Kidney capillary endothelial cell (primary cell): Measurements from ENCODE around the gene SLC12A6.
A peak's percentile ranks its signal among the peaks of the same experiment; 100 is the strongest.

Experiments used
- DNase-seq: peaks from one replicate; pipeline ENCODE4 v3.0.0-alpha.2; 2018; ENCODE audit warnings: low spot score

Gene SLC12A6

GRCh38 chr15:34330279-34330678 lies 7.3 kb downstream of the SLC12A6 start:
- no peak for DNase-seq

GRCh38 chr15:34329006-34329405 lies 8.6 kb downstream of the SLC12A6 start:
- no peak for DNase-seq

DNA sequence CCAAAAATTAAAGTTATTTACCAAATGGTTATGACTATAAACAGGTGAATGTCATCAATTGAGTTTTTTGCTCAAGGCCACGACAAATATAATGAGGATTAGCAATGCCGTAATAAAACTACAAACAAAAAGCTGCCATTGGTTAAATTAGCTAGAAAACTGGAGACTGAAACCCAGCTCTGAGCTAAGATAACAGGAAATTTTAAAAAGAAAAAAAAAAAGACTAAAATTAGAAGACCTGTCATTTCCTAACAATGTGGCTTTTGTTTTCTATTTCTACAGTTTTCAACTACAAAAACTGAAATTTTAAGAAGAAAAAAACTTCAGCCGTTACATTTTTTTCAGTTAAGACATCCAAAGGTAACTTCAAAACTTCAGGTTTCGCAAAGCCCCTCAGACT lies 9.7 kb downstream of the SLC12A6 start:
- no peak for DNase-seq

DNA sequence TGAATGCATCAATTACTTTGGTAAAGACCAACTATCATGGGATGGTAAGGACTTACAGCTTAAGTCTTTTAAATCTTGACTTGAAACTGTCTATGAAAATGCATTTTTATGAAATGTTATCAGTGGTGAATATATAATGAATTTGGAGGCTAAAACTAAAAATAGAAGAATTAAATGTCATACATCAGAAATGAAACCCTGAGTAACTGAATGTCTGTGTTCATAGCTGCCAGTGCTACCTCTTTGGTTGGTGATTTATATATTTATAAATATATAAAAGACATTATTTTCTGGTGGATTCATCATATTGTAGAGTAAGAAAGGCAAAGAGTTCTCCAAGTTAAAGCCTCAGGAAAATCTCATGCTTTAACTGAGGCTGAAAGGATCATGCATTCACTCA lies 12.2 kb downstream of the SLC12A6 start:
- no peak for DNase-seq

GRCh38 chr15:34324933-34325332 lies 12.6 kb downstream of the SLC12A6 start:
- DNase-seq, result no peak

DNA sequence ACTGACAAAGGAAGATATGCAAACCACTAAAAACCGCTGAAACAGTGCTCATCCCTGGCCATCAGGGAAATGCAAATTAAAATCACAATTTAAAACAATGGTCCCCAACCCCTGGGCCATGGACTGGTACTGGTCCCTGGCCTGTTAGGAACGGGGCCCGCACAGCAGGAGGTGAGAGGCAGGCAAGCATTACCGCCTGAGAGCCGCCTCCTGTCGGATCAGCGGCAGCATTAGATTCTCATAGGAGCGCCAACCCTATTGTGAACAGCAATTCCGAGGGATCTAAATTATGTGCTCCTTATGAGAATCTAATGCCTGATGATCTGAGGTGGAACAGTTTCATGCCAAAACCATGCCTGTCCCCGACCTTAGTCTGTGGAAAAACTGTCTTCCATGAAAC lies 14.4 kb downstream of the SLC12A6 start:
- DNase-seq, result no peak

DNA sequence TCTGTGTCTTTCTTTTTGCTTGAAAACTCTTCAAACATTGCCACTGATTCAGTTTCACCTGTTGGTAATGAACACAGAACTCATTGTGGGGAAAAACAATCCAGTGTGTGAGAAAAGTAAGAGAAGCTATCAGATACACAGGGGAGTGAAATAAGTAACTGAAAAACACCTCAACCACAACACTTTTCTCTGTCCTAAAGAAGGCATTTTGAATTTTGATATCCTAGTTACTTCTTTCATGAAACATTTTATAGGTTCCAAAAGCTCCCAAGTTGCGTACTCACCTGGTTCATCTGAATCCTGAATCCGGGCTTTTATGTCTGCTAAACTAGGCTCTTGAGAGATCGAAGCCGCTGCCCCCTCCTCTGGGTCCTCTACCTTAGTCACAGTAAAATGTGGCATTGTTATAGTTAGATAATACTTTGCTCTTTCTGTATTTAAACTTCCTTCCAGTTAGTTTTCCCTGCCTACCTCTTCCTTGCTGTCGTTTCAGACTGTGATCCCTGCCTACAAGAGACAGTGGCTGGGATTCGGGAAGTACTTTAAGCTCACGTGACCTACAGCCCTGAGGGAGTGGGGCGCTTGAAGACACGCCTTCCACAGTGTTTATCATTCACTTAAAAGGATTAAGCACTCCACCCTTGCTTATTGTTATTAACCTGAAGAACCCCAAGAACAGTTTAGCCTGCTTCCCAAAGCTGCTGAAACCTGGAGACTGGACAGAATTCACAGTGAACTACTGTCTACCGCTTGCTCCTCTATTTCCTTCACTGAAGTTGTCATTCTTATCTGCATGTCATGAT lies 19.1 kb downstream of the SLC12A6 start:
- no peak for DNase-seq

- DNase-seq, result no peak
Measured at GRCh38 chr15:34314491-34315490, 22.8 kb downstream of the SLC12A6 start.

DNA sequence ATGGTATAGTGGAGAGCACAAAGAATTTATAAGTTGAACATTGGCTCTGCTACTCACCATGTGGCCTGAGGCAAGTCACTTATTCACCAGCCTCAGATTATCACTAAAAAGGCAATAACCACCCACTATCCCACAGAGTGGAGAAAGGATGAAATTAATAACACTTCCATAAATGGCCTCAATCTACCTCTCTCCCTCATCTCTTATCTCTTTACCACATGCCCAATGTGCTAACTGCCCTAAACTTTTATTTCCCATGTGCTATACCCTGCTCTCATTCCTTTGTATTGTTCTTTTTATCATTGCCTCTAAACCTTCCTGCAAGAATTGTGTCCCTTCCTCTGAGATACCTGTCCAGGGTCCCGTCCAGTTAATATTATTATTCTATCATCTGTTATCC lies 26.0 kb downstream of the SLC12A6 start:
- no peak for DNase-seq

- no peak for DNase-seq
Measured at GRCh38 chr15:34304613-34305012, 33.0 kb downstream of the SLC12A6 start.

DNA sequence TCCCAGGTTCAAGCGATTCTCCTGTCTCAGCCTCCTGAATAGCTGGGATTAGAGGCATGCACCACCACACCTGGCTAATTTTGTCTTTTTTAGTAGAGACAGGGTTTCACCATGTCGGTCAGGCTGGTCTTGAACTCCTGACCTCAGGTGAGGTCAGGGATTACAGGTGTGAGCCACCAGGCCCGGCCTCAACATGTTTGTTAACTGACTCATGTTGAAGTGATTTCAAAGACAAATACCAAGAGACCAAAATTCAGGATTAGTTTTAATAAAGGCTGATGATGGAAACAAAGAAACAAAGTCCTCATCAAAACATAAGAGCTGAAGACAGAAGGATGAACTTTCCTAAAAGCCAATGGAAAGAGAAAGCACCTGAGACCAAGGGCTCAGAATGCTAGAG lies 36.5 kb downstream of the SLC12A6 start:
- DNase-seq, result no peak

DNA sequence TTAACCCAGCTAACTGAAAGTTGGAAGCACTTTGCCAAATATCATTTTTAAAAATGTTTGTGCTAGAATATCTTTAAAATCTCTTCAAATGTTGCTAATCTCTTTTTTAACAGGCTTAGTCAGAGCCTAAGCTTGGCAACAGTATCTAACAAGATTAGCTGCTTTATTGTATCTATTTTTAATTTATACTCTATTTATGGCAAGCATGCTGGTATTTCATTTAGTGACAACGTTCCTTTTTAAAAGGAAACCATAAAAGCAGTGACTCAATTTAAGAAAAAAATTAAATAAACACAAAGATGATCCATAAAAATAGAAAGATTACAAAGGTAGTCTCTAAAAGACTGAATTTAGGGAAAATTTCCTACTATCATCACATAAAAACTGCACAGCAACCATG lies 40.5 kb downstream of the SLC12A6 start:
- DNase-seq, result peak; percentile 21

DNA sequence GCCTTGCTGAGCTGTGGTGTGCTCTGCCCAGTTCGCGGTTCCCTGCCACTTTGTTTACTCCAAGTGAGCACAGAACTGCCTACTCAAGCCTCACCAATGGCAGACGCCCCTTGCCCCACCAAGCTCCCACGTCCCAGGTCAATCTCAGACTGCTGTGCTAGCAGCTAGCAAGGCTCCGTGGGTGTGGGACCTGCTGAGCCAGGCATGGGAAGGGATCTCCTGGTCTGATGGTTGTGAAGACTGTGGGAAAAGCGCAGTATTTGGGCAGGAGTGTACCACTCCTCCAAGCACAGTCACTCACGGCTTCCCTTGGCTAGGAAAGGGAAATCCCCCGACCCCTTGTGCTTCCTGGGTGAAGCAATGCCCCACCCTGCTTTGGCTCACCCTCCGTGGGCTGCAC lies 45.0 kb downstream of the SLC12A6 start:
- DNase-seq, result no peak

DNA sequence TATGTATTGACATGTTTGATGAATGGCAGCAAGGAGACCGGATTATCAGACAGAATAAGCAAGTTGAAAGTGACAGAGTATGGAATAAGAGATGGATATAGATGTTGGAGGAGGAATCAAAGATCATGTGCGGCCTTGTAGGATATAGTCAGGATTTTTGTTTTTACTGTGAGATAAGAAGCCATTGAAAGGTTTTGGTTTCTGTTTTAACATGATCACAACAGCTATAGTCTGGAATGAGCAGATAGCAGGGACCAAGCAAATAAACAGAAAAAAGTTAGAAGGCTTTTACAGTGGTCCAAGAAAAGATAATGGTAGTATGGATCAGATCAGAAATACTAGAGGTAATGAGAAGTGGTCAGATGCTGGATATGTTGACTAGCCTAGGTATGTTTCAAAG lies 52.6 kb downstream of the SLC12A6 start:
- DNase-seq, result no peak

GRCh38 chr15:34282384-34282783 lies 55.2 kb downstream of the SLC12A6 start:
- no peak for DNase-seq

DNA sequence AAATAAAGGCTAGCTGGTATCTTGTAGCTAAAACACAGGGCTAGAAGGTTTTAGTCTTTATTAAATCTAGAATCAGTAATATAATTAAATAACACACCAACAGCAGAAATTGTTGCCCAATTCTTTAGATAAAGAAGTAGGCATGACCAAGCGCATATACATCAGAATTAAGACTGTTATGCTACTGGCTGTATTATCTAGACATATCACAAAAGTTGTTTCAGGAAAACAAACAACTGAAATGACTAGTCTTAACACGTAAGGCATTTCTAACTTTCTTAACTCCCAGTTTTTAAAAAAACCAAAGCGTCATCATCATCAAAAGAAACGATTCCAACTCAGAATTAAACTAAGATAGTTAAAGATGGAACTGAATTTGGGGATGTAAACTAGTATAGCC lies 57.4 kb downstream of the SLC12A6 start:
- no peak for DNase-seq

- DNase-seq, result no peak
Measured at GRCh38 chr15:34279368-34279767, 58.2 kb downstream of the SLC12A6 start.

DNA sequence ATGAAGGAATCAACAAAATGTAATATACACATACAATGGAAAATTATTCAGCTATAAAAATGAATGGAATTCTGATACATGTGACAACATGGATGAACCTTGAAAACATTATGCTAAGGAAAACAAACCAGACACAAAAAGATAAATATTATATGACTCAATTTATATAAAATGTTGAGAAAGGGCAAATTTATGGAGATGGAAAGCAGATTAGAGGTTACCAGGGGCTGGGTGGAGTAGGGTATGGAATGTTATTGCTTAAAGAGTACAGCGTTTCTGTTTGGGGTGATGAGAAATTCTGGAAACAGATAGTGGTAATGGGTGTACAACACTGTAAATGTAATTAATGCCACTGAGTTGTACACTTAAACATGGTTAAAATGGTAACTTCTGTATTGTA lies 61.9 kb downstream of the SLC12A6 start:
- no peak for DNase-seq

DNA sequence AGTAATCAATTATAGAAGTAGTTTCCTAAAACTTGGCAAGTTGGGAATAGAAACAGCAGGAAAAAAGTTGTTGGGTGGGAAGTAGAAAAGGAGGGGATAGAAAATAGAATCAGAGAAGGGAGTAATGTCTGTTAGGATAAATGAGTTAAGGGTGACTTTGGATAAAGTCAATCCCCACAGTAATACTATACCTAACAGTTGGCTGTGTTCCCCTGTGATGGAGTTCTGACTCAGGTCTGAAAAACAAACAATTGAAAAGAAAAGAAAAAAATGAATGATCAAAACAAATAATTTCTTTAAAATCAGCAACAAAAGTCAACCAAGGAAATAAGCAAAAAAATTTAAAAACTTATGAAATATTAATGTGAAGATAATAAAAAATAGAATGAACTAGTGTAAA lies 62.4 kb downstream of the SLC12A6 start:
- DNase-seq, result no peak

- no peak for DNase-seq
Measured at GRCh38 chr15:34271493-34271892, 66.1 kb downstream of the SLC12A6 start.

DNA sequence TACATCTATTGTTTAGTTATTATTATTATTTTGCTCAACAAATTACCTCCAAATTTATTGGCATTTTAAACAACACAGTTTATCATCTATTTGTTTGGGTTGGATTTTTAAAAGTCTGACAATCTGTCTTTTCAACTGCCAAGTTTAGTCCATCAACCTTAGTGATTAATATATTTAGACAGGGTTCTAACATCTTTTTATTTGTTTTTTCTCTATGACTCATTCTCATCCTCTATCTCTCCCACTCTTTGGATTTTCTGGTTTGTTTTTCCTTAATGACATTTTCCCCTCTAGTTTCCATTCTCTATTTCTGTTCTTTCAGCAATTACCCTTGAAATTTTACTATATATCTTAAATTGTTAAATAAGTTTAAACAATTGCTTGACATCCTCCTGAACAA lies 70.8 kb downstream of the SLC12A6 start:
- no peak for DNase-seq

DNA sequence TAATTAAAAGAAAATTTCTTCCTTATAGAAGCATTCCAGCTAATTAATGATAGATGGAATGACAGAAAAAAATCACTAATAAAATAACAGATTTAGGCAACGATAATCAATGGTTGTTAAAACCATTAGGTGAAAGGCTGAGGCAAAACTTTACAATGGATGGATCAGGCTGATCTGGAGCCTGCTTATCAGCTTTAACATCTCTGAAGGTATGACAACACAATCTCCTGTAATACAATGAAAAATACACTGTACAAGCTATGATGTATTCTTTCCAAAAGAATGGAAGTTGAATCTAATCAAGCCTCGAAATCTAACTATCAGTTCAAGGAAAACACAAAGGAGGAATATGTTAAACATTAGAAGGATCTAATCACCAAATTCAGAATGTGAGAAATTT lies 73.5 kb downstream of the SLC12A6 start:
- DNase-seq, result no peak

DNA sequence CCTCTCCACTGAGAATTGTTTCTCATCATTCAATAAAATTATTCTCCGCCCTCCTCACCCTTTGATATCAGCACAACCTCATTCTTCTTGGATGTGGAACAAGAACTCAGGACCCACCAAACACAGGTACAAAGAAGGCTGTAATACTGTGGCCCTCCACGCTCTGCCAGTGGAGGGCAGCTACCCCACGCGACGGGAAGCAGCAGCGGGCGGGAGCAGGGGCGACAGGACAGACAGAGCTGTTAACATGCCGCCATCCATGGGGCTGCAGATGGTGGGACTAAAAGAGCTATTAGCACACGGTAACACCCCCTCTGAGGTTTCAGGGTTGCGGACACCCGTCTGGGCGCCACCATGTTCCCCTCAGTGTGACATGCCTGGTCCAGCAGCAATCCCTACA lies 75.2 kb downstream of the SLC12A6 start:
- no peak for DNase-seq
